ENCODE measurements around the gene NCBP1.

- TF ChIP-seq ZNF274 (IDR thresholded peaks at IDR 0.05; ENCODE audit: low read depth, low read length) (no peak), SUZ12 (IDR thresholded peaks at IDR 0.05; ENCODE audit: extremely low read depth, insufficient read depth, insufficient read length) (no peak)
Measured at GRCh38 chr9:97632985-97633858, at the start of gene NCBP1, which contains the start of gene TSTD2.

Measured in NT2/D1 (cell line).